GM21447 (cell line): ENCODE results near the gene LGALS4.
"Not testable (repeated sequence)": the region's sequence is repeated elsewhere in the genome, so short reads cannot be mapped to it uniquely, and the experiment has no call there.

Source experiments
- ATAC-seq: cut with Tn5 transposase; IDR thresholded peaks from one replicate; pipeline ENCODE4 v1.9.1; 2021; ENCODE audit not compliant: unreplicated experiment

Gene LGALS4

DNA sequence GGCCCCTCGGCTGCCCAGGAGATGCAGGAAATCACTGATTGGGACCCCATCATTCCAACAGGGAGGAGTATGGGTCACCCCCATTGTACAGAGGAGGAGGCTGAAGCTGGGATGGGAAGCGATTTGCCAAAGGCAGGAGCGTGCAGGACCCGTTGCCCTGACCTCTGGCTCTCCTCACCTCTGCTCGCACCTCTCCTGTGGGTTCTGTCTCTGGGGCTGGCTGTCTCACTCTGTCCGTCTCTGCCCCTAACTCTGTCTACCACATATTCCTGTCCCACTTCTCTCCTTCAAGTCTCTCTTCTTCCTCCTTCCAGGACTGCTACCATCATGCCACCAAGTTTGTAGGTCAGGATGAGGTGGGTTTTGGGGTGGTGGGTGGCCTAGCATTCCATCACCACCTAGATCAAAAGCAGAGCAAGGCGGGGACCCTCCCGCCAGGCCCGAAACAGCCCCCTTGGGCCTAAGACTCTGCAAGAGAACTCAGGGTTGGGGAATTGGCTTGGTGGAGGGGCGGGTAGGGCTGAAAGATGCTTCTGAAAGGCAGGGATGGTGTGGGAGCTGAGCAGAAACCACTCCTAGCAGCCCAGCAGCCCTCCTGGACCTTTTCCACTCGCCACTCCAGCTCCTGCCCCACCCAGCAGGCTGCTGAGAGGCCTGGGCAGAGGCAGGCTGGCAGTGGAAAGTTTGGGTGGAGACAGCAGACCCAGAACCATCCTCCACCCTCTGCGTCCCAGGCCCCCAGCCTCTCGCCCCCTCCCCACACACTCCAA, 38.4 kb downstream of the LGALS4 start:
- ATAC-seq: no peak

DNA sequence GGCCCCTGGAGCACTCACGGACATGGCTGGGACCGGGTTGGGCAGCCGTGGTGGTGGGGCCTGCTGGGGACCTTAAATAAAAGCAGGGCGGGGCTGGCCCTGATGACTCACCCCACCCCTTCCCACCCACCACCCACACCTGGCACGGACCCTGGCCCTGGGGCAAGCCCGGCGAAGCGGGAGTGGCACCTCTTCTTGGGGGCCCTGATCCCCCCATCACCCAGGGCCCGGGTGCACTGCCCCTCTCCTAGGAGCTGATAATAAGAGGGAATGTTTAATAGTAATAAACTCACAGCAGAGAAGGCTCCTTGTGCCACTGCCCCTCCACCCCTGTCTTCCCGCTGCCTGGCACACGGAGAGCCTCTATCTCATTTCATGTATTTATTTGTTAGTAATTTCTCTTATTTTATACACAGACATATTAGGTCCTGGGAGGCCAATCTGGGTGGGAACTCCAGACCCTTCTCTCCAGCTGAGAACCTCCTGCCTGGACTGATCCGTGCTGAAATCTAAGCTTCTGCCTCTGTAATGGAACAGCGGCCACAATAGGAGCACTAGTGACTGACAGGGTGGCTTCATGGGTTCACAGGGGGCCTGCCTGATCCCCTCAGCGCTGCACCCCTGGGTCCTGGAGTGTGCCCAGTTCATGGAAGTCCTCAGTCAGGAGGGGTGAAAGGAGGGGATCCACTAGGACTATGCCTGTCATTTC, 39.1 kb downstream of the LGALS4 start, which contains the start of gene LGALS7:
LGALS7 (minus strand) TSS at position 49 of the 709 bp plus-strand sequence; CDS start at position 24, 25 bp downstream.
- no peak for ATAC-seq

DNA sequence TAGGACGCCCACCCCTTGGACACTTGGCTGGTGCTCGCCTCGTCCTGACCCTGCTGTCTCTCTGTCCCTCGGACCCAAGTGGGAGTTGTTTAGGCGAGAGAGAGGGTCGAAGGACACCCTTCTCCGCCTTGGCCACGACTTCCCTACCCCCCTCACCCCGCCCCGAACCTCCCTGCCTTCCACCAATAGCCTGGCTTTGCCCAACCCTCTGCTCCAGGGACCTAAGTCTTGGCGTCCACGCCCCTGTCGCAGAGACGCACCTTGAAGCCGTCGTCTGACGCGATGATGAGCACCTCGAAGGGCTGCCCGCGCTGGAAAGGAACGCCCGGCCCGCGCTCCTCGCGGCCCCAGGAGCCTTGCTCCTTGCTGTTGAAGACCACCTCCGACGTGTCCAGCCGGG, 41.2 kb downstream of the LGALS4 start:
- not testable (repeated sequence) for ATAC-seq

DNA sequence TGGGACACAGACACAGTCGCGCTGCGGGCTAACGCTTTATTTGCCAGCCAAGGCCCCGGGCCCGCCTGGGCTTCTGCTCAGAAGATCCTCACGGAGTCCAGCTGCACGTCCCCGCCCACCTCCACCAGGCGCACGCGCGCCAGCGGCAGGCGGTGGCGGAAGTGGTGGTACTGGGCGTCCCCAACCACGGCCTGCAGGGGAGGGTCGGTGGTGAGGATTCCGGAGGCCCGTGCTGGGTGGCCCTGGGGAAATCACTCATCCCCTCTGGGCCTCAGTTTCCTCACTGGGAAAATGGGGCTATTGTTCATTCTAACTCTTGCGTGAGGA, 41.8 kb downstream of the LGALS4 start:
- ATAC-seq: not testable (repeated sequence)

DNA sequence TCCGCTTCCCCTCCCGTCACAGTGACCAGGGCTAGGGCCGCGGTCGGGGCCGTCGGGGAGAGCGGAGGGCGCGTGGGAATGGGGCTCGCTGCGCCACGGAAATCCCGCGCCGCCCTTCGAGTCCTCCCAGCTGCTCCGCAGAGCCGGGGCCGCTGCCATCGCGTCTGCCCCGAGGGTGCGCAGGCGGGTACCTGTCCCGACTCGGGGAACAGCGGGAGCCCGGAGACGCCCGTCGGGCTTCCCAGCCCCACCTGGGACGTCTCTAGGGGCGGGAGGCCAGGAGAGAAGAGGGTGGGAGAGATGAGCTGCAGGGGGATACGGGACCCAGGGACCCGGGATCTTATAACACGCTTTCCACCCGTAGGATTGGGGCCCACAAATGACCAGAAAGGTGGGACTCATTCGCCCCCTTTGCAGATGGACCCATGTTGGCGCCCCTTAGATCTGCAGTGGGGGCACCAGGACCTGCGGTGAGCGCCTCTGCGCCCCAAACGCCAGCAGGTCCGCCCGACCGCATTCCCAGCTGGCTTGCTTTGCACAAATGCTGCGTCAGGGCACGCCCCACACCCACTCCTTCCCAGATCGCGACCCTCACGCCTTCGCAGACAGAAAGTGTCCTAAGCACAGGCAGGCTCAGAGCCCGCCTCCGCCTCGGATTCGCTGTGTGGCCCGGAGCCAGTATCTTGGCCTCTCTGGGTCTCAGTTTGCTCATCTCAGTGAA, 42.4 kb downstream of the LGALS4 start:
- ATAC-seq: peak; percentile 7

DNA sequence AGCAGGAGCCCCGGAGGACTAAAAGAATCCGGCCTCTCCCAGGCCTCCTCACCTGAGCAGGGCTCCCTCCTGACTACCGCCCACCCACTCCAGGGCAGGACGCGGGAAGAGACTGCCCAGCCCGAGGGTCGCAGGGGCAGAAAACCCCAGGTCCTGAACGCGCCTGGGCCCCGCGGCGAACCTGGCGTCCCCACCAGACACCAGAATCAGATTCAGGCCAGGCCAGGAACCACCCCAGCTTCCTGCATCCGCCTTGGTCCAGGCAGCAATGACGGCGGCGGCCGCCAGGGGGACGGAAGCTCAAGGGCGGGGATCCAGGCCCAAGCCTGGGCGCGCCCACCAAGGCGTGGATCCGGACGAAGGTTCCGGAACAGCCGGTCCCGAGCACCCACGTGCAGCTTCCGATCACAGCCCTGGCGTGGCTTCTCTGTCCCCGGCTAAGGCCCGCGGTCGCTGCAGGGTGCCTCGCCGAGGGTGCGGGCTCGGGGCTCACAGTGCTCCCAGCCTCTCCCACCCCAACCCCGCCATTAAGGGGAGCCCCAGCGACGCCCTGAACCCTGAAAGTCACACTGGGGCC, 43.0 kb downstream of the LGALS4 start:
- peak; percentile 50 for ATAC-seq

DNA sequence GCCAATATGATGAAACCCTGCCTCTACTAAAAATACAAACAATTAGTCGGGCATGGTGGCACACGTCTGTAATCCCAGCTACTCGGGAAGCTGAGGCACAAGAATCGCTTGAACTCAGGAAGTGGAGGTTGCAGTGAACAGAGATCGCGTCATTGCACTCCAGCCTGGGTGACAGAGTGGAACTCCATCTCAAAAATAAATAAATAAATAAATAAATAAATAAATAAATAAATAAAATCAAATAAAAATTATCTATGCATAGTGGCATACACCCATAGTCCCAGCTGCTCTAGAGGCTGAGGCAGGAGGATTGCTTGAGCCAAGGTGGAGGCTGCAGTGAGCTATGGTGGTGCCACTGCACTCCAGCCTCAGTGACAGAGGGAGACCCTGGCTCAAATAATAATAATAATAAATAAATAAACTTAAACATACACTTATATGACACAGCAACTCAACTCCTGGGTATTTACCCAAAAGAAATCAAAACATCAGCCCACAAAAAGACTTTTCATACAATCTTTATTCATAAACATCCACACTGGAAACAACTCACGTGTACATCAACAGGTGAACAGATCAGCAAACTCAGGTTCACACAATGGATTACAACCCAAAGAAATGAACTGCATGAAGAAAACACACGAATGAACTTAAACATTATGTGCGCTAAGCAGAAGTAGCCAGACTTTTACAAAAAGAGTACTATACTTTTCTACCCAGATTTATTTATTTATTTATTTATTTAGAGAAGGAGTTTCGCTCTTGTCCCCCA, 46.3 kb downstream of the LGALS4 start:
- no peak for ATAC-seq

DNA sequence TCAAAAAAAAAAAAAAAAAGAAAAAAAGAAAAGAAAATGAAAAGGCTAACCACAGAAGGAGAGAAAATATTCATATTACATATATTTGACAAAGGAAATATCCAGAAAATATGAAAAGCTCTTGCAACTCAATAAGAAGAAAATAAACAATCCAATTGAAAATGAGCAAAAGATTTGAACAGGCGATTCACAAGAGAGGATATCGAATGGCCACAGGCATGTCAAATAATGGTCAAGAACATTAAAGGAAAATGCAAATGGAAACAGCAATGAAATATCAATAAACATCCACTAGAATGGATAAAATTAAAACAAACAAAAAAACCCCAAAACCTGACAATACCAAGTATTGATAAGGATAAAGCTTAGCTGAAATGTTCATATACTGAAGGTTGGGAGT, 47.5 kb downstream of the LGALS4 start:
- ATAC-seq: no peak

DNA sequence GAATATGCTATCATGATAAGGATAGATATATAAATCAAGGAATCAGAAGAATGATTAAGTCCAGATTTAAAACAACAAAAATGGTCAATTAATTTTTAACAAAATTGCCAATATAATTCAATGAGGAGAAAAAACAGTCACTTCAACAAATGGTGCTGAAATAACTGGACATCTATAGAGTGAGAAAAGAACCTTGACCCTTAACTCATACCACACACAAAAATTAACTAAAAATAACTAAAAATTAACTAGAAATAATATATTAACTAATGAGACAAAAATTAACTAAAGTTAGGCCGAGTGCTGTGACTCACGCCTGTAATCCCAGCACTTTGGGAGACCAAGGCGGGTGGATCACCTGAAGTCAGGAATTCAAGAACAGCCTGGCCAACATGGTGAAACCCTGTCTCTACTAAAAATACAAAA, 48.9 kb downstream of the LGALS4 start:
- no peak for ATAC-seq

DNA sequence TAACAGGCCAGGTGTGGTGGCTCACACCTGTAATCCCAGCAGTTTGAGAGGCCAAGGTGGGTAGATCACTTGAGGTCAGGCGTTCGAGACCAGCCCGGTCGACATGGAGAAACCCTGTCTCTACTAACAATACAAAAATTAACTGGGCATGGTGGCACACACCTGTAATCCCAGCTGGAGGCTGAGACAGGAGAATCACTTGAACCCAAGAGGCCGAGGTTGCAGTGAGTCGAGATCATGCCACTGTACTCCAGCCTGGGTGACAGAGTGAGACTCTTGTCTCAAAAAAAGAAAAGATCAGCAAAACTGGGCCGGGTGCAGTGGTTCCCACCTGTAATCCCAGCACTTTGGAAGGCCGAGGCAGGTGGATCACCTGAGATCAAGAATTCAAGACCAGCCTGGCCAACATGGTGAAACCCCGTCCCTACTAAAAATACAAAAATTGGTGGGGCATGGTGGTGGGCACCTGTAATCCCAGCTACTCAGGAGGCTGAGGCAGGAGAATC, 50.8 kb downstream of the LGALS4 start:
- ATAC-seq: not testable (repeated sequence)

DNA sequence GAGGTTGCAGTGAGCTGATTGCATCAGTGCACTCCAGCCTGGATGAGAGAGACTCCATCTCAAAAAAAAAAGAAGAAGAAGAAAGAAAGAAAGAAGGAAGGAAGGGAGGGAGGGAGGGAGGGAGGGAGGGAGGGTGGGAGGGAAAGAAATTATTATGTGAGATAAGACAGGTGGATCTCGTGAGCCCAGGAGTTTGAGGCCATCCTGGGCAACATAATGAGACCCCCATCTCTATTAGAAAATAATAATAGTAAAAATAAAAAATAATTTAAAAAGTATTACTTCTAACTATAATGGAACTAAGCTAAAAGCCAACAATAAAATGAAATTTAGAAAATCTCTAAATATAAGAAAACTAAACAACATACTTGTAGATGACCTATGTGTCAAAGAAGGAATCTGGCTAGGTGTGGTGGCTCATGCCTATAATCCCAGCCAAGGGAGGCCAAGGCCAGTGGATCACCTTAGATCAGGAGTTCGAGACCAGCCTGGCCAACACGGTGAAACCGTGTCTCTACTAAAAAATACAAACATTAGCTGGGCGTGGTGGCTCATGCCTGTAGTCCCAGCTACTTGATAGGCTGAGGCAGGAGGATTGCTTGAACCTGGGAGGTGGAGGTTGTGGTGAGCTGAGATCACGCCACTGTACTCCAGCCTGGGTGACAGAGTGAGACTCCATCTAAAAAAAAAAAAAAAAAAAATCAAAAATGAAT, 51.8 kb downstream of the LGALS4 start:
- ATAC-seq: not testable (repeated sequence)

DNA sequence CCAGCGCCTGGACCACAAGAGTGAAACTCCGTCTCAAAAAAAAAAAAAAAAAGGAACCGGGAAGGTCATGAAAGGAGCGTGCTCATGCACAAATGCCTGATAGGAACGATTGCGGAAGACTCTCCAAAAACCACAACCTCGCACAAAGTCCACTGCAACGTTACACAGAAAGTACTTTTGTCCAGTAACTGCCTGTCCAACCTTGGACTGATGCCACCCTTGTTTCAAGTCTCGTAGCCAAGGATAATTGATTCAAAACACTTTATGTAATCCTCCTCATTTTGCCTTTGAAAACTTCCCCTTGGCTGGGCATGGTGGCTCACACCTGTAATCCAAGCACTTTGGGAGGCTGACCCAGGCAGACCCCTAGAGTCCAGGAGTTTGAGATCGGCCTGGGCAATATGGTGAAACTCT, 53.1 kb downstream of the LGALS4 start:
- ATAC-seq: no peak

DNA sequence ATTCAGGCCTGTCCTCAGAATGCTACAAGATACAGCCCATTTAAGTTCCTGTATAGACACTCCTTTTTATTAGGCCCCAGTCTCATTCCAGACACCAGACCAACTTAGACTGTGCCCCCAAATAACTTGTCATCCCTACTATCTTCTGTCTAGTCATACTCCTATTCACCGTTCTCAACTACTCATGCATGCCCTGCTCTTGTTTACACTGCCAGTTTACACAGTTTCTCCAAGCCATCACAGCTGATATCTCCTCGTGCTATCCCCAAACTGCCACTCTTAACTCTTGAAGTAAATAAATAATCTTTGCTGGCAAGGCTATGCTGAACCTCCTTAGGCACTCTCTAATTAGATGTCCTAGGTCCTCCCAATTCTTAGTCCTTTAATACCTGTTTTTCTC, 58.5 kb downstream of the LGALS4 start:
- not testable (repeated sequence) for ATAC-seq

DNA sequence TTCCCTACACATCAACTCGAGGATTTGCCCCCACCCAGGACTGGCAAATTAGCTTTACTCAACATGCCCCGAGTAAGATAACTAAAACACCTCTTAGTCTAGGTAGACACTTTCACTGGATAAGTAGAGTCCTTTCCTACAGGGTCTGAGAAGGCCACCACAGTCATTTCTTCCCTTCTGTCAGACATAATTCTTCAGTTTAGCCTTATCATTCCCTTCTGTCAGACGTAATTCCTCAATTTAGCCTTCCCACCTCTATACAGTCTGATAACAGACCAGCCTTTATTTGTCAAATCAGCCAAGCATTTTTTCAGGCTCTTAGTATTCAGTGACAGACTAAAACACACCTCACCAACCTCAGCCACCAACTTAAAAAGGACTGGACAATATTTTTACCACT, 59.0 kb downstream of the LGALS4 start:
- ATAC-seq: not testable (repeated sequence)
